GM18858 (cell line): Measurements from ENCODE around the gene SFSWAP.
"Not testable (repeated sequence)": the region's sequence is repeated elsewhere in the genome, so short reads cannot be mapped to it uniquely, and the experiment has no call there.

Source experiments
- ATAC-seq: cut with Tn5 transposase; IDR thresholded peaks from one replicate; pipeline ENCODE4 v1.9.1; 2021; ENCODE audit not compliant: unreplicated experiment

Gene SFSWAP

DNA sequence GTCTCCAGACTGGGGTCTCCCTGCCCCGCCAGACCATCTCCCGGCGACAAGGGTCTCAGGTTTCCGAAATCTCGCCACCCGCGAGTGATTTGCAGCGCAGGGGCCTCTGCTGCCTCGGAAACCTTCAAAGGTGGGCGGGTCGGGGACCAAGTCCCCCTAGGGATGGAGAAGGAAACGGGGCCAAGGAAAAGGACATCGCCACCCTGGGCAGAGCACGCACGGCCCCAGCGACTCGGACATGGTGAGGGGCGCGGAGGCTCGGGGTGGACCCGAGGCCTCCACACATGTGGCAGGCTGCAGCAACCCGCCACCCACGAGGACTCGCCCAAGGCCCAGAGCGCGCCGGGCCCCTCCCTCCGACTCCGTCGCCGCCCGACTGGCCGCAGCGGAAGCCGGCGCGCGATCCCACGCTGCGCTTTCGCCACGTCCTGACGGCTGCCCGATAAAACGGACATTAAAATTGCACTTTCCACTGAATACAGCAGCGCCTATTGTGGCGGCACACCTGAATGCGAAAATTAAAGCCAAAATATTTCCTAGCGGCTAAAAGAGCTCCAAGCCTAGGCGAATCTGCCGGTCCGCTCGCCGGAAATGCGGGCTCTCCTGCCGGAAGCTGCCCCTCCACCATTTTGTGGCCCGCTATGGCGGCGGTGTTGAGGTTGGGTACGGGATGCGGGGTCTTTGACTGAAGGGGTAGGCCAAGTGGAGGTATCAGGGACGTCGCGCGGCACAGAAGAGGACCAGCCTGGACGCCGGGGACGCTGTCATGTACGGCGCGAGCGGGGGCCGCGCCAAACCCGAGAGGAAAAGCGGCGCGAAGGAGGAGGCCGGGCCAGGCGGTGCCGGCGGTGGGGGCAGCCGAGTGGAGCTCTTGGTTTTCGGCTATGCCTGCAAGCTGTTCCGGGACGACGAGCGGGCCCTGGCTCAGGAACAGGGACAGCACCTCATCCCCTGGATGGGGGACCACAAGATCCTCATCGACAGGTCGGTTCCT, at the start of gene SFSWAP:
Gene SFSWAP (plus strand): TSS at position 627 of the 994 bp plus-strand sequence. CDS start 140 bp downstream, at position 767.
- peak; percentile 70 for ATAC-seq

DNA sequence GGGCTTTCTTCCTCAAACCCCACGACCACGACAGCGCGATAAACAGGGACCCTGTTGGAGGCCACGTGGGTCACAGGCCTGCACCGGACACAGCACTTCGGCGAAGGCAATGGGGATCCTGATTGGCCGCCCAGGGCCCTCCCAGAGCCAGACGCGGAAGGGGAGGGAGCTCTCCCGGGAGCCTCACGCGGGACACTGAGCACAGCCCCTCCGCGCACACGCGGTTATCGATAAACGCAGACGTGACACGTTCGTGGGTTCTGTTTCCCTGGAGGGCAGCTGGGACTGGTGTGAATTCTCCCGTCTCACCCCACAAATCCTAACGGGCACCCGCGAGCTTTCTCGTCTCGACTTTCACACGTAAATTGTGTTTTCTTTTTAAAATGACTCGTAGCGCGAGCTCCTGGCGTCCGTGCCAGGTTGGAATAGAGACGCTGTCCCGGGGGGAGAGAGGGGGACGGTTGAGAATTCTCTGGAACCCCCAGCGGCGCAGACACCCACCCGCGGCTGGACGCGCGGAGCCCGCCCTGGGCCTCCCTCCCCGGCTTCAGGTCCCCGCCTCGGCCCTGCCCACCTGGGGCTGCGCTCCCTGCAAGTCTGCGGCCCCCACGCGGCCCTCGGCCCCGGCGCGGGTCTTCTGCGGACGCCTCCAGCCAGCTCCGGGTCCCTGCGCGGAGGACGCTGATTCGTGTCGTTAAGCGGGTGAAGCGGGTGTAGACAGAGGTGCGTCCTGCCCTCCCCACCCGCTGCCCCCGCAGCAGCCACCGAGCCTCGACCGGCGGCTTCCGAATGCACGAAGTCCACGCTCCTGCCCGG, 49.5 kb upstream of the SFSWAP start:
- not testable (repeated sequence) for ATAC-seq

DNA sequence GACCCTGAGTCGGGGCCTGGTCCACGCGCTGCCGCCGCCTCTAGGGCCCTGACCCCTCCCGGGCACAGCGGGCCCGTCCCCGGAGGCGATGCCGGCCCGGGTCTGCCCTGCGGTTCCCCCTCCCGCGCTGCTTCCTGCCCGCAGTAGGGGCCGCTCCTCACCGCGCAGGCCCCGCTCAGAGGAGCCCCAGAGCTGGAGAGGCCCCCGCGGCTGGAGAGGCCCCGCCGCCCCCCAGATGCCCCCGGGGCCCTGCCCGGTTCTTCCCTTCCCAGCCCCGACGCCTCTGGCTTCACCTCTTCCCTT, 49.0 kb upstream of the SFSWAP start:
- ATAC-seq = not testable (repeated sequence)

DNA sequence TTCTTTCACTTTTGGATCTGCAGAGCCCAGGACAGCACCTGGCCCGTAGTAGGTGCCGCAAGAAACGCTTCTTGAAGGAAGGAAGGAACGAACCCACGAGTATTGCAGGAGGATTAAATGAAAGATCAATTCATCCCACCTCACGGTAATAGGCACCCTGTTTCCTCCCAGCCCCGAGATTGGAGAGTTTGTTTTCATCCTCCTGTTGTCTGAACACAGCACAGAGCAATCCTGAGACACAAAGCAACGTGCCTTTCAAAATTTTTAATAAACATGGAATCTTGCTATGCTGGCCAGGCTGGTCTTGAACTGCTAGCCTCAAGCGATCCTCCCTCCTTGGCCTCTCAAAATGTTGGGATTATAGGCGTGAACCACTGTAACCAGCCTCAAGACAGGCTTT, 48.5 kb upstream of the SFSWAP start:
- ATAC-seq = not testable (repeated sequence)

DNA sequence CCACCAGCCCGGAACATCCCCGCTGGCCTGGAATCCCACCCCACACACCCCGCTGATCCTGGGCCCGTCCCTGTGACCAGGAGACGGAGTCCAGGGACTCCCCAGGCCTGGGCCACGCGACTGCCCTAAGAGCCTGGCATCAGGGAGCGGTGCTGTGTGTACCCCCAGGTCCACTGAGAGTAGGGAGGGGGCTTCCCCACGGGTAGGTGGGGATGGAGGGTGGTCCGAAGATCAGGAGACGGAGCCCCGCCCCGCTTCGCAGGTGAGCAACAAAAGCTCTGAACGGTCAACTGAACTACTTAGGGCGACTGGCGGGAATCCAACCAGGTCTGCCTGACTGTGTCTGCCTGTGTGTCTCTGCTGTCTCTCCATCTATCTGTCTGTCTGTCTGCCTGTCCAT, 45.2 kb upstream of the SFSWAP start:
- not testable (repeated sequence) for ATAC-seq

DNA sequence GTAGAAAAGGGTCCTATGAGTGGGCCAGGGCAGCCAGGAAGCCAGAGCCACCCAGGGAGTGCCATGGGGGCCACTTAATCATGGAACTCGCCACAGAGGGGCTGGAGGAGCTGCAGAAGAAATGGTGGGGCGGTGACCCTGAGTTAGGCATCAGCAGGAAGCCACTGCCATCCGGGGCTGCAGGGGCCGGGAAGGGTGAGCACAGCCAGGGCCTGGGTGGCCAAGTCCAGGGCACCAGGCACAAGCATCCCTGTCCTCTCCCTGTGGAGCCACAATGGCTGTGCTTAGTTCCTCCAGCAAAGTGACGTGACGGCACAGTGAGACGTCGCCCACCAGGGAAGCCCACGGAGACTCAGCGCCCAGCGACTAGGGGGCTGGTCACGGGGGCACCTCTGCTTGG, 44.4 kb upstream of the SFSWAP start:
- not testable (repeated sequence) for ATAC-seq

DNA sequence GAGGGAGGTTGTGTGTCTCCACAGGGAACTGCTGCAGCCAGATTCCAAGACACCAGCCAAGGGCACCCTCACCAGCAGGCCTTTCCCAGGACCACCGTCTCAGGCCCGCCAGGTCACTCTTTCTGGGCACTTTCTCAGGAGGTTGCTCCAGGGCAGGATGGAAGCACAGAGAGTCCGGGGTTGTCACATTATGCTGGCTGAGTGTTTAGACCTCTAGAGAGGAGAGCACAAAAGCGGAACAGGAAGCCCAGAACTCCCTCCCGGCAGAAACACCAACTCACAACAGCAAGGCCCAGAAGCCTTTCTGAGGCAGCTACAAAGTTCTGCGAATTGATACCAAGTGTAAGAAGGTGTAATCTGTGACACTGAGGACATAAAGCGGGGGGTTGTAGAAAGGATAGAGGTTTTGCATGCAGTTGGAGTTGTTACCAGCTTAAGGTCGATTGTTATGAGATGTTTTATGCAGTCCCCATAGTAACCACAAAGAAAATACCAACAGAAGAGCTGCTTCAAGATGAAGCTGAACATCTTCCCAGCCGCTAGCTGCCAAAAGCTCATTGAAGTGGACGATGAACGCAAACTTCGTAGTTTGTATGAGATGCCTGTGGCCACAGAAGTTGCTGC, 43.8 kb upstream of the SFSWAP start:
- not testable (repeated sequence) for ATAC-seq

DNA sequence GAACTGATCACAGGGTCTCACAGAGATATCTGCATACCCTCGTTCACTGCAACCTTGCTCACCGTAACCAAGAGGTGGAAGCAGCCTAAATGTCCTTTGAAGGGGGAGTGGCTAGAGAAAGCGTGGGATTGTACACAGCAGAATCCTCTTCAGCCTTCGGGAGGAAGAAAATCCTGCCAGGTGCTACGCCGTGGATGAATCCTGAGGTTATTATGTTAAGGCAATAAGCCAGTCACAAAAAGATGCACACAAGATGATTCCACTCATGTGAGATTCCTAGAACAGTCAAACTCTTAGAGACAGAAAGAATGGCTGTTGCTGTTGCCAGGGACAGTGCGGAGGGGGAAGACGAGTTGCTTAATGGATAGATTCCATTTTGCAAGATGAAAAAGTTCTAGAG, 39.6 kb upstream of the SFSWAP start:
- ATAC-seq = no peak

DNA sequence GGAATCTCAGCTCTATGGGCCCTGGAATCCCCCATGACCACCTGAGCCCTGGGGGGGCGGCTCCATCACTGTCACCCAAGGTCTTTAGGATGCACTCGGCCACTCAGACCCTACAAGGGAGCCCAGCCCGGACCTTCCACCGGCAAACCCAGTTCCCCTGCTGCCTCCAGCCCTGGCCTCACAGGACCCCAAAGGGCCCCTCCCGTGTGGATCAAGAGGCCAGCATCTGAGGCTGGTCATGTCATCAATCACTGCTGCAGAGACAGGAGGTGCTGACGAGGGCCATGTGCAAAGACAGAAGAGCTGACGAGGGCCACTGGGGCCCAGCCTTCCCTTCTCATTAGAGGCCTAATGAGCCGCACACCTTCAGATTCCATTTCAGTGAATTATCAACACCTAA, 39.0 kb upstream of the SFSWAP start:
- no peak for ATAC-seq

DNA sequence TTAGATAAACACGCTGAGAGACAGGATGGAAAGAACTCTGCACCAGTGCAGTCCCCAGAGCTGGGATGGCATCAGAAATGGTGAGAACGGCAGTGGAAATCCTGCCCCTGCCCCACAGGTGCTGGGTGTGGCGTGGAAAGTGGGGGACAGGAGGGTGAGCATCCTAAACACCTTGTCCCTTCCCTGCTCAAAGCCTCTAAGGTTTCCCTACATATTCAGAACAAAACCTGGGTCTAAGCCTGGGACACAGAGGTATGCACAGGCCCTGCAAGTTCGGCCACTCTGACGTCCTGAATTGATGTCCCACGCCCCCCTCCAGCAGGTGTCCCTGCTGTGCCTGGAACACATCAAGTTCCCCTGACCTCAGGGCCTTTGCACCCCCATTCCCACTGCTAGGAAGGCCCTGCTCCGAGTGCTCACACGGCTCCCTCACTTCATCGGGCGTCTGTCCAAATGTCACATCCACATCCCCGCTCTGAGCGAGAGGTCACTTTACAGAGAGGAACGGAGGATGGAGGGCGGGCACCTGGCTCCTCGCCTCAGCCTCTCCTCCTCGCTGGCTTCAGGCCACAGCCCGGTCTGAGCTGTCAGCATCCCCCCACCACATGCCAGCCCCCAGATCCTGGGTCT, 38.5 kb upstream of the SFSWAP start:
- no peak for ATAC-seq

DNA sequence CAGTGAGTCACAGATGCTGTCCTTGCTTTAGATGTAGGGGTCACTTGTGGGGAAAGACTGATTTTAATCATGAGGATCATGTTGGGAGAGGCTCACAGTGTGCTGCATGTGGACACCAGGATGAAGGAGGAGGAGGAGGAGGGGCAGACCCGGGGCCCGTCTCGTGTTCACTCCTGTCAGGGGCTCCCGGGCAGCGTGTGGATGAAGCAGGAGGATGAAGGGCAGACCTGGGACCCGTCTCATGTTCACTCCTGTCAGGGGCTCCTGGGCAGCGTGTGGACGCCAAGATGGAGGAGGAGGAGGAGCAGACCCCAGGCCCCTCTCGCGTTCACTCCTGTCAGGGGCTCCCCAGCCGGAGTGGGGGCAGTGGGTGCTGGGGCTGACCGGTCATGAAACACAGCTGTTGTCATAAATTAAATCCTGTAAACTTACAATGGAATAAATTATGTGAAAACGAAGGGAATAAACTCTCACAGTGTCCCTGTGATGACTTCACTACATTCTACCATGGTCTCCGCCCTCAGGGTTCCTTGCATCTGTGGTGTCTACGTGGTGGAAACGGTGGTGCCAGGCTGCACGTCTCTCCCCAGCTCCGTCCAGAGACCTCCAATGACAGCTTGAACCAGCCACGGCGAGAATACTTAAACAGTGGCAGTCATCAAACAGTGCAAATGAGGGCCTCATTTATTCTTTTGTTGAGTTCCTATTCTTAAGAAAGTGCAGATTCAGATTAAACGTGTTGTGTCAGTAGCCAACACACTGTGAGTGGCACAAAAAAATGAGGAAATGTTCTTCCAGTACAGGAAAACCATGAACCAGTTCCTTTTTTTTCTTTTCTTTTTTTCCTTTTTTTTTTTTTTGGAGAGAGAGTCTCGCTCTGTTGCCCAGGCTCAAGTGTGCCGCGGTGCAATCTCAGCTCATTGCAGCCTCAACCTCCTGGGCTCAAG, 37.7 kb upstream of the SFSWAP start:
- no peak for ATAC-seq

DNA sequence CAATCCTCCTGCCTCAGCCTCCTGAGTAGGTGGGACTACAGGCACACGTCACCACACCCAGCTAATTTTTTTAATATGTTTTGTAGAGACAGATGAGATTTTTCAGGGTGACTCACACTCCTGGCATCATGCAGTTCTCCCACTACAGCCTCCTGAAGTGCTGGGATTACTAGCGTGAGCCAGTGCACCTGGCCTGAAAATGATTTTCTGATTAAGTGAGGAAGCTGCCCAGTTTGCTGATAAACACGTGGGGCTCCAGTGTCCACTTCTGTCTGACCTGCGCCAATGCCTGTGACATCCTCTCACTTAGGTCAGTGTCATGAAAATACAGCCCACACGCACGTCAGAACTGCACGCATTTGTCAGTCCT, 37.0 kb upstream of the SFSWAP start:
- ATAC-seq = no peak

DNA sequence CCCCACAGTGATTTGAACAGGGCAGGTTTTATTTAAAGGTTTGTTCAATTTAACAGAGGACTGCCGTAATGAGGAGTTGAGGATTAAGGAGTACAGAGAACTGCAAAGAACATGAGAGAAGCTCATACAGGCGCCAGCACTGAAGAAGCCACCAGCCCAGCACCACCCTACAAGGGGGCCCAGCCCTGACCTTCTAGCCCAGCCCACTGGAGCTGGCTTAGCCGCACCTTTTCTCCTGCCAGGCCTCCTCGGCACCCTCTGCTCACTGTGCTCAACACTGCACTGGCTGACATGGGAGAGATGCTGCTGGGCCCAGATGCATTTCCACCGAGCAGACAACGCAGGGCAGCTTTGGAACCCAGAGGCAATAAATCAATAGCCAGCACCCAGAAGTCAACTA, 36.5 kb upstream of the SFSWAP start:
- ATAC-seq = no peak

DNA sequence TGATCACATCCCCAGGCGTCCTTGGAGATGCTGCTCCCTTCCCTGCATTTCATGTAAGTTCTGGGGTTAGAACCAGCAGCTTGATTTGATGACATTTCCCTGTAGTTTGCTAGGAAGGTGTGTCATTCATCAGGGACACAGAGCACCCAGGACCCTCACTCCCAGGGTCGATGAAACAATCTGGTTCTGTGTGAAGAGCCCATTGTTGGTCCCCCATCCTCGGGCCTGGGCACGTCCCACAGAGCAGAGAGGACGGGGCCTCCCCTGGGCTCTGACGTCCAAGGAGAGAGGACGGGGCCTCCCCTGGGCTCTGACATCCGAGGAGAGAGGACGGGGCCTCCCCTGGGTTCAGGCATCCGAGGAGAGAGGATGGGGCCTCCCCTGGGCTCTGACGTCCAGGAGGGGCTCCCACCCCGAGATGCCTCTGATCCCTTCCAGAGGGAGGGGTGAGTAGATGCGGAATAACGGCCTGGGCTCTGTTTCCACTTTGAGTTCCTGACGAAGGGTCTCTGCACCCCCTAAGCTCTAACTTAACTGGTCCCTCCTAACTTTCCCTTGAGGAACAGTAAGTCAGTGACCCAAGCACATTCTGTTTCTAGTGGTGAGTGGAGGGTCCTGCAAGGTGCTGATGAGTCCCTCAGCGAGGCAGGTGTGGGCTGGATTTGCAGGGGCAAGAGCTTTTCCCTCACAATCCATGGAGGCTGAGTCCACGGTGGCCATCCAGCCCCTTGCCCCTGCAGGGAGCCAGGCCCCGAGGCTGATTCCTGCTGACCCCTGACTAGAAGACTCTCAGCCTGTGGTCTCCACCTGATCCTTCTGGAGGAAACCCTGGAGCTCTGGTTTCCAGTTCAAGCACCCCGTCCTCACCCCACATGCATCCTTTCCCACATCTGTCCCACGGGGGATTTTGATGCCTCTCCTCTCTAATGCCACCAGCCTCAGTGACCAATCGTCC, 35.5 kb upstream of the SFSWAP start:
- ATAC-seq = no peak

DNA sequence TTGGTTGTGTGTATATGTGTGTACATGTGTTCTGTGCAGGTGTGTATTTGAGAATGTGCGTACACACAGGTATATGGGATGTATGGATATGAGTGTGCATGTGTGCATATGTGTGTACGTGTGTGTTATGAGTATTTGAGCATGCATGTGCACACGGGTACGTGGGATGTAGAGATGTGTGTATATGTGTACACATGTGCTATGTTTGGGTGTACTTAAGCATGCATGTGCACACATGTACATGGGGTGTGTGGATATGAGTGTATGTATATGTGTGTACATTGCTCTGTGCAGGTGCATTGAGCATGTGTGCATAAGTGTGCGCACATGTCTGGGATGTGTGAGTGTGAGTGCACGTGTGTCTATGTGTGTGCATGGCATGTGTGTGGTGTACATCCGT, 34.3 kb upstream of the SFSWAP start:
- ATAC-seq = no peak

DNA sequence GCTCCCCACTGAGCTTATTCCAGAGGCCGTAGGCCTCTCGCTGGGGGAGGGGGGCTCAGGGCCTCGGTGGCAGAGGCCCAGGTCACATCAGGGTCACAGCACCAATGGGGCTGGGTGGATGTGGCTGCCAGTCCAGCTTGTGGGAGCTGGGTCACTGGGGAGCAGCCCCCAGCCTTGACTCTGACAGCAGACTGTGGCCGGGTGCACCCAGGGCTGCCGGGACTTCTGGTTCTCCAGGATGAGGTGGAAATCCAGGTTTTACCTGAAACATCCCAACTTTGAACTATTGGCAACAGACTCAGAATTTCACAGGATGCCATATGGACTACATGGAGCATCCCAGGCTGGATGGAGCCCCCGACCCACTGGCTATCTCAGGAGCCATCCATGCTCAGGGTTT, 33.8 kb upstream of the SFSWAP start:
- ATAC-seq = not testable (repeated sequence)

DNA sequence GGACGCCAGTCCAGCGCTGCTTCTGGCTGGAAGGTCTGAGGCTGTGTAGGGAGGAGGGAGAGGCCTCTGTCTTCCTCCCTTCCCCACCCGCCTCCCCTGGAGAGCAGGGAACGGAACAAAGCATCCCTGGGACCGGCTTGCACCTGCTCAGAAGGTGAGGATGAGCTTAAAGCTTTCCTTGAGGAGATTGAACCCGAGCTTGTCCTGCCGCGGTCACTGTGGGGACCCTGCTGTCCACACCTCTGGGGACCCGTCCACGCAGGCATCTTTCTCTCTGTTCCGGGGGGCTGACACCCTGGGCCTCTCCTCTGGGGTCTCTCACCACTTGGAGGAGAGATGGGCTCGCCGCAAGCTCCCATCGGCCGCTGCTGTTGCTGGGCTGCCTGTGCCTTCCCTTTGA, 33.2 kb upstream of the SFSWAP start:
- ATAC-seq = no peak

DNA sequence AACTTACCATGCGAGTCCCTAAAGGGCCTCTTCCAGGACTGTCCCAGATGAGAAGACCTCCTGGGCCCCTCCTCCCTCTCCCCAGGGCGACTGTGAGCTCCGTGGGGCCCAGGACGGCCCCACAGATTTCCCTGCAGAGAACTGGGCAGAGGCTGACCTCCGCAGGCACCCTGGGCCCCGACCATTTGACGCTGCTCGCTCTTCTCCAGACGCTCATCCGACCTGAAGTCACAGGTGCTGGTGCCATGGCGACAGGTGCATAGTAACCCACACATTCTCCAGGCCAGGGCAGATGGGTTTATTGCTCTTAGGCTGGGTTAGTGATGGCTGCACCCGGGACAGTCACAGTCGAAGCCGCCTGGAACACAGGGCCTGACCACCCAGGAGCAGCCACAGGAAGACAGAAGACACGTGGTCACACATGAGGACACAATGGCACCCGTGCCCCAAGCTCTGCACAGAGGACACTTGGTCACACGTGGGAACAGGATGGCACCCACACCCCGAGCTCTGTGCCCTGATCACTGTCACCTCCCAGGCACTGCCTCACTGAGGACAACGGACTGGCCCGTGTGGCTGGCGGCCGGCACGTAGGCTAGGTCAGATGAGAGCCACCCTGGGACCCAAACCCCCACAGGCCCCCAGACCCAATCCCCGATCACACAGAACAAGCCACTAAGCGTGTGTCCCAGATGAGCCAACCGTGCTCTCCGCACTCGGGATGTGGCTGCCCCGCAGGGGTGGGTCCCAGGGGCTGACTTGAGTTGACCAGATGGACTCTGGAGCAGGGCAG, 32.3 kb upstream of the SFSWAP start:
- not testable (repeated sequence) for ATAC-seq
